Left lobe of liver (tissue), 2 donors: ENCODE measurements around the gene C3orf85. TPM values are rescaled to one million over a fixed set of nuclear protein-coding genes. Genes with fewer than 3 reads are reported as not detected.

Source experiments
- ATAC-seq: fragments of 200-7000 bp; cut with Tn5 transposase; one replicate; pipeline ENCODE4 v1.9.1; 2020; ENCODE audit warnings: mild to moderate bottlenecking, moderate library complexity
- DNase-seq: peaks from one replicate; pipeline ENCODE4 v3.0.0-alpha.2; 2020; ENCODE audit warnings: low spot score
- total RNA-seq: library from RNA; stranded (reverse); gene quantifications from one replicate; pipeline ENCODE4 v1.2.1, GENCODE V29; 2021
- donor health status: DM: no; HTN: no; CAD: no; lungs with moderate emphysema.
- donor health status: DM: no; HTN: yes; CAD: no.

Gene C3orf85
- total RNA-seq, 1 donor from 2014 or later = 11.4 TPM

DNA sequence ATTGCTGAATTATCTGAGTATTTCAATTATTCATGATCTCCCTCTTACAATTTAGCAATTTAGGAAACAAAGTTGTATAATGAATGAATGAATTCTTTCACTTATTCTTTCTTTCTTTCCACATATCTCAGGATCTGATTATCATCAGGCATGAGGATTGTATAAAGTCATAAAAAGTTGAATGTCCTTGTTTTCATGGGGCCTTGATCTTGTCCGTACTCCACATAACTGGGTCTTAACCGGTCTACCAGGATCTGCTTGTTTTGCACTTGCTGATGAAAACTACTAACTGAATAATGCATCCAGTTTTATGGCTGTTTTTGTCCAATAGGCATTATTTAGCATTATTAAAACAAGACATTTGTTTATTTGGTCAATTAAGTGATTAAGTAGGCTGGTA, 12.6 kb downstream of the C3orf85 start:
- DNase-seq = no peak
- ATAC-seq = no peak

DNA sequence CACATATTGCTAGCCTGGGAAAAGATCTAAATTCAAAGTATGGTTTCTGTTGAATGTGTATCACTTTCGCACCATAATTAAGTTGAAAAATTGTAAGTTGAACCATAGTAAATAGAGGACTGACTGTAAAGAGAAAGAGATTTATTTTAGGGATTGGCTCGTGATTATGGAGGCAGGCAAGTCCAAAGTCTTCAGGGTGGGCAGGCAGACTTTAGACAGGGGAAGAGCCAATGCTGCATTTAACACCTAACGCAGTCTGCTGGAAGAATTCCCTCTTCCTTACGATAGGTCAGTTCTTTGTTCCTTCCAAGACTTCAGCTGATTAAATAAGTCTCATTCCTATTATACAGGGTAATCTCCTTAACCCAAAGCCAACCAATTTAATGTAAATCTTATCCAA, 15.8 kb downstream of the C3orf85 start:
- no peak for DNase-seq
- ATAC-seq = no peak

DNA sequence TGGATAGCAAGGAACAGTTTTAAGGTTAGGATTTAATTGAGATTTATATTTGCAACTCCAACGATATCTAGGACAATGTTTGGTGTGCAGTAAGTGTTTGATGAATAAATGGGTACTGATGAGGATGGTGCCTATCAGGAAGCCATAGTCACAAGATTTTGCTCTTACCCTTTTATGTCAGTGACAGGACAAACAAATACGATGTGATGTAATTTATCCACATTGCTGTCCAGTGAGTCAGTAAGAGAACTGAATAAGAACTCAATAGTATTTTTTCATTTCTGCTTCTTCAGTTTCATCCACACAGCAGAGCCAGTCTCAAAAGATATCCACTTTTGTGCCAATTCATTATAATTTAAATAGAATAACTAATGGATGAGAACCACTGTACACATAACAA, 18.5 kb downstream of the C3orf85 start:
- DNase-seq = no peak

DNA sequence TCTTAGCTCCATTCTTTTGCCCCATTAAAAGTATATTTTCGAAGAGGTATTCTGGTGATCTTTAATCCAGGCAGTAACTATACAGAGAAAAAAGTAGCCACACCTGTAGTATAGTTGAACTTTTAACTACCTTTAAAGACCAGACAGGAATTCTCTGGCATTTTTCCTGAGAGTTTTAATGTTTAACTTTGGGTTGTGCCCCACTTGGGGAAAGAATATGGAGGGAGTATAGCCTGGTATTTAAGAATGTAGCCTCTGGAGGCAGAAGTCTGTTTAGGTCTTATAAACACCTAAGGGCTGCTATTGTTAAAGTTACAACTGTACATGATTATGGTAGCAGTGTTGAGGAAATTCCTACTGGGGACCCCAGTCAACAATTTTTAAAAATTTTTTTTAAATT, 19.3 kb downstream of the C3orf85 start:
- peak; percentile 87 for ATAC-seq

More for the DNA sequence above, 18.5 kb downstream of the C3orf85 start:
- peak; percentile 35 for ATAC-seq

DNA sequence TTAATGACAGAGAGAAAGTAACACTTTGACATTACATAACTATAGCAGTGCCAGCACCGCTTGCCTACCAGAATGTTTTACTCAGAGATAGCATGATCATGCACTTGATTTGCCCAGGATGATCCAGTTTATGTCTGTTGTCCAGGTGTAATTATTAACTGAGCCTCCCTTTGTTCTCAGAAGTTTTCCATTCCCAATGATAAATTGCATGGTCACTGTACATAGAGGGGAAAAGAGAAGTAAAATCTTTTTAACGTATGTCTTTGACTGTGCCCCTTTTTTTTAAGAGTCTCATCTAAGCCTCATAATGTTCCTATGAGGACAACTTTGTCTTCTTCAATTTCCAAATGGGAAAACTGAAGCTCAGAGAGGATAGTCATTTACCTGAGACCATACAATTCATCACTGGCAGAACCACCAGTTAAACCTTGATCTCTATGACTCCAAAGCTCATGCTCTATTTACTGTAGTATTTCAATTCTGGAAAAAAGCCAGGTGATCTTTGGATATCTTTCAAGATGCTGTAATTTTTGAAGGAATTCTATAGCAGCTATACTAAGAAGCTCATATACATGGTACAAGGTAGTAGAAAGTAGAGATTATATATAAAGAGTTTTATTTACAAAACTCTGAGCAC, 25.1 kb downstream of the C3orf85 start:
- ATAC-seq (peak; percentile 86), DNase-seq (no peak)

More for the DNA sequence above, 19.3 kb downstream of the C3orf85 start:
- DNase-seq = no peak

DNA sequence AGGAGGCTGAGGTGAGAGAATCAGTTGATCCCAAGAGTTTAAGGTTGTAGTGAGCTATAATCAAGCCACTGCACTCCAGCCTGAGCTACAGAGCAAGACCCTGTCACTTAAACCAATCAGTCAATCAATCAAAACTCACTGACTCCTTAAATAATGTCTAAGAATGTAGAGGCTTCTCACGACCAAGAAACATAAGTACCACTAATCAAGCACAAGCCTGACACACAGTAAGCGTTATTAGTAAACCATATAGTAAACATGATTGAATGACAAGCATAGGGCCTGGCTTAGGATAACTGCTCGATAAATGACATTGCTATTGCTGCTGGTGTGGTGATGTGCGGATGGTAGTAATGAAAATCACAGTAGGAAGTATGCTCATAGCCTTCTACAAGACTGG, 29.4 kb downstream of the C3orf85 start:
- DNase-seq = no peak
- no peak for ATAC-seq

DNA sequence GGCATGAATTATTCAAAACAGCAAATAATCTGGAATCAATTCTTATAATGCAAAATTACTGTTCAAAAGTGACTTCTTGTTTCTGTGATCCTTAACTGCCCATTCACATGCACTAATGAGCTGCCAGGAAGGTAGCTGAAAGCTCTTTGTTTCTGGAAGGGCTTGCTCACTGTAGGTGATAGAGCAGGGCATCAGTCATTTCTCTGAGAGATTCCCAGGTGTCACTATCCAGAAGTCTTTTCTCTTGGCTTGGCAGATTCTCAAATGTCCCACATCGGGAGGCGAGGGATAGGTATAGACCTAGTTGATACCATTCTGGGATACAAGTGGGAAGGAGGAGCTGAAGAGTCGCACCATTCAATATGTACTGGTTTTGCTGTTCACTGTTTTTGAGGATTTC, 35.0 kb downstream of the C3orf85 start:
- DNase-seq = no peak

DNA sequence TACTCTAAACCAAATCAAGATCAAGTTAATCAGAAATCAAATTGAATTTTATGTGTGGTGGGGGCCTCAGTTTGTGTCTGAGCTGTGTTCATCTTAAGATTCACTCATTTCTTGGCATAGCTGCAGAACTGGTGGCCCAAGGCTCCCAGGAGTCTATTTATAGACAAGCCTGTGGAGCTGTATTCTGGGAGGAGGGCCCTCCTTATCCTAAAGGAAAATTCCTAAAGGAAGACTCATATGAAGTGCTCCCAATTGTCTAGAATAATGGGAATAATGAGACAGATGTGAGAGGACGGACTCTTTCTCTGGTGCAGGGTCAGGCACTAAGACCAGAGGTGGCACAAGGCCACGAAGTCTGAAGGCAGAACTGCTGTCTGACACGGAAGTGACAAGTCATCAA, 38.9 kb downstream of the C3orf85 start:
- no peak for ATAC-seq
- DNase-seq = no peak

More for the DNA sequence above, 35.0 kb downstream of the C3orf85 start:
- no peak for ATAC-seq

DNA sequence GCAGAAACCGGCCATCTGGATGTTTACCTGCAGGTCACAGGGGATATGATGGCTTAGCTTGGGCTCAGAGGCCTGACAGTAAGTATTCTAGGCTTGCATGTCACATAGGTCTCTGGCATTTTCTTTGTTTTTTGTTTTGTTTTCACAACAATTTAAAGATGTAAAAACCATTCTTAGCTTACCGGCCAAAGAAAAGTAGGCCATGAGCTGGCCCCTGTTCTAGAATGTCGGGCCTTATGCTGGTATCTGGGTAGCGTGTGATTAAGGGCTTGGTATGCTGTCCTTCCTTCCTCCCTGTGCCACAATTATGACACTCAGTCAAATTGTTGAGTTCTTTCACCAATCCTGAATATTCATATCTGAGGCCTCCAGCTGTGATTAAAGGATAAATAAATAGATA, 40.2 kb downstream of the C3orf85 start:
- DNase-seq (no peak), ATAC-seq (no peak)

DNA sequence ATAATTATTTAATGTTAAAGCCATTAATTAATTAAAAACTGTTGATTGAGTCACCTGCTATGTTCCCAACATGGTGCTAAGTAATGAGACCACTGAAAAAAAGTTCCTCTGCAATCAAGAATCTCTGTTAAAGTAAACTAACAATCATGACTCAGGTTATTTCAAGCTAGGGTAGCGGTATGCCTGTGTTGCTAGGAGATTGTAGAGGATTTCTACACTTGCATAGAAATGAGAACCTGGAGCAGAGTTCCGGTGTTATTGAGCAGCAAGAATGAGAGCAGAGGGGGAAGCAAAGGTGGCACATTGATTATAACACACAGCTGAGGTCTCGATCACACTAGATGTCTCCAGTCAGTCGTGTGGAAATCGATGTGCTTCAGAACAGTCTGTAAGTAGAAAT, 41.4 kb downstream of the C3orf85 start:
- DNase-seq = no peak
- ATAC-seq = no peak

DNA sequence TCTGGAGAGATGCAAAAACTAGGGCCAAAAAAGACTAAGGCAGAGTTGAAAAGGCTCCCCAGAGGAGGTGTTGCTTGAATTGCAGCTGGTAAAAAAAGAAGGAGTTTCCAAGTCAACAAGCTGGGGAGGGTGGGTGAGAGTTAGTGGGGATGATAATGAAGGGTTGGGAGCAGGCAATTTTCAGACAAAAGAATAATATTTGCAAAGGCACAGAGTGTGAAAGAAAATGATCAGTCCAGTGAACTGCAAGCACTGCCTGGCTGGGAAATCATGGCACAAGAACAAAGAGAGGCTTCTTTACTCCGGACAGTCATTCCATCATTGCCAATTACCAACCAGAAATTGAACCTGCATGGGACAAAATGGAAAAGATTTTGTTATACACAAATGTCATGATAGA, 42.2 kb downstream of the C3orf85 start:
- ATAC-seq (no peak), DNase-seq (no peak)

DNA sequence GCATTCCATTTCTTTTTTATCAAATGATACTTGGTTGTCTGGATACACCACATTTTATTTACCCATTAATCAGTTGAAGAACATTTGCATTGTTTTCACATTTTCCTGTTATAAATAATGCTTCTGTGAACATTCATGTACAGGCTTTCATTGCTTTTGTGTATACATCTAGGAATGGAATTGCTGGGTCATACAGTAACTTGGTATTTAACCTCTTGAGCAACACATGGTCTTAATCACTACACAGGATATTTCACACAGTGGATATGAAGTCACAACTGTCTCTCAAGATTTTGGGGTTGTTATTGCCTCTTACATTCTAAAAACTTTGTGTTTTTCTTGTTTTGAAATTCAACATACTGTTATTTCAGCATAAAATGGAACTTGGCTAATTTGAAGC, 48.2 kb downstream of the C3orf85 start:
- no peak for DNase-seq
- no peak for ATAC-seq

DNA sequence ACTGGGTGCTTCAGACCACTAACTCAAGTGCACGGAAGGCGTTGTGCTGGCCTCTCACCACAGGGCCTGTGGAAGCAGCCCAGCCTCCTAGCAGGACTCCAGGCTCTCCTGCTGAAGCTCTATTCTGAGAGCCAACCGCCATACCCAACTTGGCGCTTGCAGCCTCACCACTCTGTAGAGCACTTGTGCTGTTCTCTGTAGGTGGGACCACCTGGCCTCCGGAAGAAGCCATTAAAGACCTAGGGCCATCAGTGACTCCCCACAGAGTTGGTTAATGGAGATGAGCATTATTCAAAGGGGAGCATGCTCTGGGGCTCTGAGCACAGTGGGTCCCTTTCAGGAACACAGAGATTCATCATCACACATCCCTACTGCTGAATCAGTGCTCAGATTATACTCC, 50.9 kb downstream of the C3orf85 start:
- ATAC-seq = no peak

DNA sequence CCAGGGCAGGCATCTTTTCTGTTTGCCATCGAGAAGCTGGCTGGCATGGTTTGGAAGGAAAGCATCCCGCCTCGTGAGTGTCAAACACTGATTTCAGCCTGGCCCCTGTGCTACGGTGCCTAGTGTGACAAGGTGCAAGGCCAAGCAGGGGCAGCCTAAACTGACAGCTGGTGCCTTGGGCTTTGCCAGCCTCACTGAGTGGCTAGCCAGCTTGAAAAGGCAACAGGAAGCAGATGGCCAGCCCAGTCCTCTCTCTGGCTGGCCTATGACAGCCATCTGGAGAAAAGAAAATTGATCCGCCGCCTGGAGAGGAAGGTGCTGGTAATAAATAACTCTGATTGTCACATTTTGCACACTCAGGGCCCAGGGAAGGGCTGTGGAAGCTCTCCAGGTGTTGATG, 52.2 kb downstream of the C3orf85 start:
- no peak for DNase-seq
- no peak for ATAC-seq

More for the DNA sequence above, 50.9 kb downstream of the C3orf85 start:
- no peak for DNase-seq

DNA sequence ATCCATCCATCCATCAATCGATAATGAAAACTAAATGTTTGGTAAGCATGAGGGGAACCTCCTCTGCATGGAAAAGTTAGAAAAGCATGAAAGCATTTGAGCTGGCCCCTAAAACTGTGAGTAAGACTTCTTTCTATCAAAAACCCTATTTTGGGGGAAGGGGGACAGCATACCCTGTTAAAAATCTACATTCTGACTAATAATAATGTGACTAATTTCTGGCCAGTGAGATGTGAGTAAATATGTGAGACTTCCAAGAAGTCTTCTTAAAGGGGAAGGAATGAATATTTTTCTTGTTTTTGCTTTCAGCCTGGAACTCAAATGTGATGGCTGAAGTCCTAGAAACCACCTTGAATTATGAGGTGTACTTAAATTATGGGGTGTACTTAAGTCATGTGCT, 54.9 kb downstream of the C3orf85 start:
- DNase-seq = no peak

DNA sequence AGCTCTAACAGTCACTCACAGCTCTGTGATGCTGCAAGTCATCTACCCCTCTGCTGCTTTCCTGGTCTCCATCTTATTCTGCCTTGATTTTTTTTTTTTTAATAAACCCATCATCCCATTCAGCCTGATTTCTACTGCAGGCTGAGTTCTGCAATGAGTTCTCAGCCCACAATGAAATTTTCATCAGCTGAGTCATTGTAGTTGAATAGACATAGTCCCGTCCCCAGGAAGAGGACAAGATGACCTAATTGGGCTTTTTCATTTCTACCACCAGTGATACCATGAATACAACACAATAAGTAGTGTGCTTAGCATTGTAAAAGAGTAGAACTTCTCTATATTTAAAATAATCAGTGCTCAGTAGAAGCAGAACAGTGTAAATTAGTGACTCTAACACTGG, 59.3 kb downstream of the C3orf85 start:
- DNase-seq (no peak), ATAC-seq (no peak)

More for the DNA sequence above, 54.9 kb downstream of the C3orf85 start:
- ATAC-seq = no peak

Other genes starting within 250 kb of the C3orf85 start
- gene GUCA1C, start 182.8 kb upstream of the C3orf85 start, total RNA-seq = not detected
- 0.10 TPM for gene MORC1, start 18.6 kb upstream of the C3orf85 start, total RNA-seq
- gene DPPA2, start 179.8 kb downstream of the C3orf85 start, total RNA-seq = not detected
- 1.8 TPM for gene DPPA4, start 200.8 kb downstream of the C3orf85 start, total RNA-seq